ENCODE measurements around the gene SNAPC4.

SNAPC4 gene

DNA sequence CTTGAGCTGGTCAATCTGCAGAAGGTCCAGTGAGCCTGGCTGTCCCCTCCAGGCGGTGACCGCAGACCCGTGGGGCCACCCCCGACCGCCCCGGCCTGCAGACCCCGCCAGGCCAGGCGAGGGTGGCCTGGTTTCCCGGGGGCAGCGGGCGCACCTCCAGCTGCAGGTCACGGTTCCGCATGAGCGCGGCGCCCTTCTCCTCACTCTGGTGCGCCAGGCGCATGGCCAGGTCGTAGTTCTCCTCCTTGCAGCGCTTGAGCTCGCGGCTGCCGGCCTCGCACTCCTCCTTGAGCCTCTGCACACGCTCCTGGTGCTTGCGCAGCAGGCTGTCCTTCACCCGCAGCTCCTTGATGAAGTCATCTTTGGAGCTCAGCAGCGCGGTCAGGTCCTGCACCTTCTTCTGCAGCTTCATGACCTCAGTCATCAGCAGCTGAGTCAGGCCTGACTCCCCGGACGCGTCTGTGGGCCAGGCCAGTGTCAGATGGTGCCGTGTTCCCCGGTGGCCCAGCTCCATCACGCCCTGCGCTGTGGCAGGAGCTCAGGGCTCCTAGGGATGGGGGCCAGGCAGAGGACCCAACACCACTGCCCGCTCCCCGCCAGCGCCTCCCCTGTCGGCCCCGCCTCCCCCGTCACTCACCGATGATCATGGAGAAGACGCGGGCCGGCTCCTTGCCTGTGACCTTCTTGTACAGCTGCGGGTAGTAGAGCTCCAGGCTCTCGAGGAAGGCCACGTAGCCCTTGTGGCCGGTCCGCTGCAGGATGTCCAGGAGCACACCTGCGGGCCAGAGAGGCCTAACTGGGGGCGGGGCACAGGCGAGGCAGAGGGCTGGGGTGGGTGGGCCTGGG, 29.1 kb downstream of the SNAPC4 start:
- Histone ChIP-seq H3K9me2 (replicated peaks; ENCODE audit: control insufficient read depth, low read length) (no peaks in the 10 kb centered on the region), H3K9me3 (ENCODE audit: control insufficient read depth, insufficient read depth, low read length) (no peaks in the 10 kb centered on the region), H3K36me3 (ENCODE audit: control insufficient read depth, low read length) (peaks cover 10% of the 10 kb centered on the region; the same call in 1 of the 2 replicates), H4K20me1 (ENCODE audit: control insufficient read depth, insufficient read depth, low read depth, low read length) (no peaks in the 10 kb centered on the region), H3F3A (ENCODE audit: control insufficient read depth, insufficient read depth) (no peaks in the 10 kb centered on the region), H3K4me3 (ENCODE audit: low read length) (no peak overlapping the region), H3K27ac (ENCODE audit: low read depth, low read length) (no peak overlapping the region), H3K27me3 (ENCODE audit: control insufficient read depth, low read length) (no peaks in the 10 kb centered on the region), H3K79me2 (ENCODE audit: control insufficient read depth, low read length) (no peaks in the 10 kb centered on the region), H3K4me2 (ENCODE audit: low read length) (no peak overlapping the region), H3K4me1 (ENCODE audit: control insufficient read depth, low read length) (peaks cover 8% of the 10 kb centered on the region; the same call in 1 of the 2 replicates)
- TF ChIP-seq CTCF (IDR thresholded peaks at IDR 0.05; ENCODE audit: low read depth, low read length, poor library complexity, severe bottlenecking): no peak
- TF ChIP-seq EZH2phosphoT487 (IDR thresholded peaks at IDR 0.05; ENCODE audit: borderline replicate concordance, low read length): no peak

- no peaks in the 10 kb centered on the region for H4K20me1 ChIP-seq (ENCODE audit: control insufficient read depth, insufficient read depth, low read depth, low read length)
- no peak overlapping the region for H3K4me3 ChIP-seq (ENCODE audit: low read length)
- H3K4me2 ChIP-seq (ENCODE audit: low read length): no peak overlapping the region
- H3K36me3 ChIP-seq (ENCODE audit: control insufficient read depth, low read length): peaks cover 2% of the 10 kb centered on the region; the same call in 1 of the 2 replicates
- H3K4me1 ChIP-seq (ENCODE audit: control insufficient read depth, low read length): peaks cover 12% of the 10 kb centered on the region
- H3K9me3 ChIP-seq (ENCODE audit: control insufficient read depth, insufficient read depth, low read length): no peaks in the 10 kb centered on the region
- H3K9me2 ChIP-seq (replicated peaks; ENCODE audit: control insufficient read depth, low read length): no peaks in the 10 kb centered on the region
- no peaks in the 10 kb centered on the region for H3K79me2 ChIP-seq (ENCODE audit: control insufficient read depth, low read length)
- no peak for TF ChIP-seq EZH2phosphoT487 (IDR thresholded peaks at IDR 0.05; ENCODE audit: borderline replicate concordance, low read length)
- no peak for TF ChIP-seq CTCF (IDR thresholded peaks at IDR 0.05; ENCODE audit: low read depth, low read length, poor library complexity, severe bottlenecking)
- no peaks in the 10 kb centered on the region for H3K27me3 ChIP-seq (ENCODE audit: control insufficient read depth, low read length)
- no peaks in the 10 kb centered on the region for H3F3A ChIP-seq (ENCODE audit: control insufficient read depth, insufficient read depth)
- H3K27ac ChIP-seq (ENCODE audit: low read depth, low read length): no peak overlapping the region
Measured at GRCh38 chr9:136370037-136370436, 29.9 kb downstream of the SNAPC4 start.

- peaks cover 17% of the 10 kb centered on the region for H3K4me1 ChIP-seq (ENCODE audit: control insufficient read depth, low read length)
Measured at GRCh38 chr9:136368190-136368589, 31.8 kb downstream of the SNAPC4 start.

More at GRCh38 chr9:136368190-136368589, 31.8 kb downstream of the SNAPC4 start:
- H3K4me3 ChIP-seq (ENCODE audit: low read length): no peak overlapping the region
- H3K79me2 ChIP-seq (ENCODE audit: control insufficient read depth, low read length): no peaks in the 10 kb centered on the region
- H3K27ac ChIP-seq (ENCODE audit: low read depth, low read length): no peak overlapping the region
- H3K36me3 ChIP-seq (ENCODE audit: control insufficient read depth, low read length): no peaks in the 10 kb centered on the region
- H3K4me2 ChIP-seq (ENCODE audit: low read length): no peak overlapping the region
- TF ChIP-seq EZH2phosphoT487 (IDR thresholded peaks at IDR 0.05; ENCODE audit: borderline replicate concordance, low read length): no peak
- TF ChIP-seq CTCF (IDR thresholded peaks at IDR 0.05; ENCODE audit: low read depth, low read length, poor library complexity, severe bottlenecking): no peak
- H3K27me3 ChIP-seq (ENCODE audit: control insufficient read depth, low read length): no peaks in the 10 kb centered on the region
- no peaks in the 10 kb centered on the region for H3K9me2 ChIP-seq (replicated peaks; ENCODE audit: control insufficient read depth, low read length)
- no peaks in the 10 kb centered on the region for H4K20me1 ChIP-seq (ENCODE audit: control insufficient read depth, insufficient read depth, low read depth, low read length)
- H3F3A ChIP-seq (ENCODE audit: control insufficient read depth, insufficient read depth): no peaks in the 10 kb centered on the region
- no peaks in the 10 kb centered on the region for H3K9me3 ChIP-seq (ENCODE audit: control insufficient read depth, insufficient read depth, low read length)

All from DOHH2 (cell line).